Neuronal stem cell (in vitro differentiated cells): Measurements from ENCODE around the gene CAMK2B.
A peak's percentile ranks its signal among the peaks of the same experiment; 100 is the strongest.

Source experiments
- DNase-seq: peaks from one replicate; pipeline ENCODE4 v3.0.0-alpha.2; 2013; ENCODE audit warnings: low spot score
- H2AFZ ChIP-seq: one replicate; pipeline ENCODE4 v1.6.1; 2013; ENCODE audit warnings: mild to moderate bottlenecking, low read length, inconsistent platforms
- H2AK5ac ChIP-seq: 2 replicates; pipeline ENCODE4 v1.6.1; 2013; ENCODE audit warnings: low read depth, mild to moderate bottlenecking, inconsistent platforms, low read length, moderate library complexity, mixed read lengths
- H2BK120ac ChIP-seq: 2 replicates; pipeline ENCODE4 v1.6.1; 2013; ENCODE audit warnings: low read depth, mild to moderate bottlenecking, inconsistent platforms, low read length, moderate library complexity, mixed read lengths
- H2BK12ac ChIP-seq: one replicate; pipeline ENCODE4 v1.6.1; 2013; ENCODE audit warnings: low read length, inconsistent platforms
- H2BK15ac ChIP-seq: 2 replicates; pipeline ENCODE4 v1.6.1; 2013; ENCODE audit warnings: mild to moderate bottlenecking, low read length, inconsistent platforms, mixed read lengths
- H2BK5ac ChIP-seq: one replicate; pipeline ENCODE4 v1.6.1; 2013; ENCODE audit warnings: inconsistent platforms, mild to moderate bottlenecking, low read length, moderate library complexity
- H3K14ac ChIP-seq: one replicate; pipeline ENCODE4 v1.6.1; 2013; ENCODE audit warnings: low read length, inconsistent platforms
- H3K18ac ChIP-seq: 2 replicates; pipeline ENCODE4 v1.6.1; 2013; ENCODE audit warnings: low read length, inconsistent platforms
- H3K23ac ChIP-seq: 2 replicates; pipeline ENCODE4 v1.6.1; 2013; ENCODE audit warnings: low read depth, mild to moderate bottlenecking, mixed read lengths, low read length, inconsistent platforms; ENCODE audit not compliant: poor library complexity
- H3K27ac ChIP-seq: replicated peaks from 3 replicates; pipeline ENCODE4 v1.5.1; 2013; ENCODE audit warnings: low read length, inconsistent platforms
- H3K27me3 ChIP-seq, 3 experiments: 2 replicates each; pipeline ENCODE4 v1.6.1; 2013; ENCODE audit warnings: low read length in 3 of 3, mild to moderate bottlenecking in 2 of 3, inconsistent platforms in 1 of 3, low read depth in 1 of 3, mixed read lengths in 1 of 3, moderate library complexity in 1 of 3; ENCODE audit not compliant: control insufficient read depth in 3 of 3, insufficient read depth in 3 of 3
- H3K36me3 ChIP-seq, 2 donors: replicated peaks in 1 of 2; 2 replicates each; pipeline ENCODE4 v1.6.1; 2013; ENCODE audit warnings: low read length in 2 of 2; ENCODE audit not compliant: control insufficient read depth in 2 of 2, insufficient read depth in 2 of 2
- H3K4ac ChIP-seq: 2 replicates; pipeline ENCODE4 v1.6.1; 2013; ENCODE audit warnings: inconsistent platforms, mild to moderate bottlenecking, low read length, moderate library complexity
- H3K4me1 ChIP-seq, 2 donors: 1 replicate in 1 of 2; 2 replicates in 1 of 2; pipeline ENCODE4 v1.6.1; 2013; ENCODE audit warnings: low read length in 2 of 2, low read depth in 1 of 2; ENCODE audit not compliant: control insufficient read depth in 2 of 2, insufficient read depth in 1 of 2
- H3K4me2 ChIP-seq: one replicate; pipeline ENCODE4 v1.6.1; 2013; ENCODE audit warnings: mild to moderate bottlenecking, low read length, inconsistent platforms; ENCODE audit not compliant: insufficient read depth, poor library complexity, severe bottlenecking
- H3K4me3 ChIP-seq, 2 donors: 2 replicates each; pipeline ENCODE4 v1.5.1; 2013; ENCODE audit warnings: low read length in 2 of 2, mild to moderate bottlenecking in 2 of 2, inconsistent platforms in 1 of 2, moderate library complexity in 1 of 2
- H3K79me1 ChIP-seq: one replicate; pipeline ENCODE4 v1.6.1; 2013; ENCODE audit warnings: low read depth, mild to moderate bottlenecking, inconsistent platforms, low read length, moderate library complexity
- H3K9ac ChIP-seq: one replicate; pipeline ENCODE4 v1.6.1; 2013; ENCODE audit warnings: mild to moderate bottlenecking, low read depth, low read length, inconsistent platforms; ENCODE audit not compliant: poor library complexity
- H3K9me3 ChIP-seq, 2 donors: replicated peaks in 1 of 2; 2 replicates each; pipeline versions ENCODE3 to v1.6.1; 2013; ENCODE audit warnings: low read length in 2 of 2, mild to moderate bottlenecking in 2 of 2, inconsistent platforms in 1 of 2, low read depth in 1 of 2, mixed read lengths in 1 of 2, moderate library complexity in 1 of 2; ENCODE audit not compliant: control insufficient read depth in 2 of 2, insufficient read depth in 1 of 2
- H4K8ac ChIP-seq: one replicate; pipeline ENCODE4 v1.6.1; 2013; ENCODE audit warnings: low read depth, mild to moderate bottlenecking, inconsistent platforms, low read length, moderate library complexity
- H4K91ac ChIP-seq: one replicate; pipeline ENCODE4 v1.6.1; 2013; ENCODE audit warnings: low read length, low read depth, mild to moderate bottlenecking, inconsistent platforms; ENCODE audit not compliant: poor library complexity
- WGBS, 2 donors: extraction: QIAGEN DNeasy Blood & Tissue Kit; methylation state at CpG; one replicate each; pipeline ENCODE4 v1.1.7; 2013; ENCODE audit warnings: missing lambda C conversion rate in 2 of 2, mixed read lengths in 1 of 2; ENCODE audit not compliant: insufficient read length in 2 of 2, insufficient replicate concordance in 1 of 2; ENCODE audit errors: extremely low coverage in 2 of 2; 5-methylcytosine and 5-hydroxymethylcytosine counted together

CAMK2B gene

GRCh38 chr7:44180631-44181030, 144.8 kb downstream of the CAMK2B start:
- no peak overlapping the region for H3K18ac ChIP-seq
- no peak overlapping the region for H3K27ac ChIP-seq
- peaks cover 7 to 14% of the 10 kb centered on the region in 2 donors for H3K4me1 ChIP-seq
- H4K8ac ChIP-seq: no peak overlapping the region
- H3K9me3 ChIP-seq: peaks cover 6% of the 10 kb centered on the region in 2 donors
- no peak overlapping the region for H2AFZ ChIP-seq
- no peak overlapping the region for H2BK120ac ChIP-seq
- H3K23ac ChIP-seq: no peak overlapping the region
- H2BK12ac ChIP-seq: no peak overlapping the region
- H2BK5ac ChIP-seq: no peak overlapping the region
- H3K4me2 ChIP-seq: no peak overlapping the region
- peaks cover 0 to 35% (median 0%) of the 10 kb centered on the region in 3 experiments for H3K27me3 ChIP-seq
- WGBS, 2 donors: no CpG with 5 or more reads among the region's 3 CpGs
- no peak overlapping the region for H2BK15ac ChIP-seq
- H2AK5ac ChIP-seq: no peak overlapping the region
- H3K9ac ChIP-seq: no peak overlapping the region
- no peak overlapping the region for H3K4ac ChIP-seq
- no peak overlapping the region for H3K14ac ChIP-seq
- no peak for DNase-seq
- H3K36me3 ChIP-seq: no peaks in the 10 kb centered on the region
- no peaks in the 10 kb centered on the region for H3K79me1 ChIP-seq
- no peak overlapping the region for H3K4me3 ChIP-seq
- H4K91ac ChIP-seq: no peak overlapping the region

- Histone ChIP-seq H3K27me3 (peaks cover 0 to 24% (median 0%) of the 10 kb centered on the region in 3 experiments), H3K4me1 (peaks cover 4 to 9% of the 10 kb centered on the region in 2 donors), H2AFZ (peak overlapping the region; percentile 37), H3K4ac (no peak overlapping the region), H3K18ac (peak overlapping the region; percentile 53), H3K79me1 (no peaks in the 10 kb centered on the region), H2BK120ac (no peak overlapping the region), H3K14ac (no peak overlapping the region), H3K9me3 (peaks cover 4 to 5% of the 10 kb centered on the region in 2 donors), H3K27ac (no peak overlapping the region), H2BK15ac (no peak overlapping the region), H3K4me3 (no peak overlapping the region), H3K9ac (no peak overlapping the region), H3K4me2 (no peak overlapping the region), H2BK5ac (no peak overlapping the region), H3K23ac (no peak overlapping the region), H4K91ac (no peak overlapping the region), H4K8ac (no peak overlapping the region), H2BK12ac (no peak overlapping the region), H2AK5ac (peak overlapping the region; percentile 36), H3K36me3 (no peaks in the 10 kb centered on the region)
- DNase-seq: no peak
- no CpG with 5 or more reads among the region's 4 CpGs for WGBS, 2 donors
Measured at GRCh38 chr7:44177570-44178131, 147.7 kb downstream of the CAMK2B start.

- H4K91ac ChIP-seq: no peak overlapping the region
- no peak overlapping the region for H4K8ac ChIP-seq
- no peak overlapping the region for H3K9ac ChIP-seq
- H3K79me1 ChIP-seq: no peaks in the 10 kb centered on the region
- DNase-seq: no peak
- no peak overlapping the region for H3K4me2 ChIP-seq
- no peak overlapping the region for H3K4ac ChIP-seq
- no peak overlapping the region for H3K14ac ChIP-seq
- H3K36me3 ChIP-seq: no peaks in the 10 kb centered on the region
- H2AFZ ChIP-seq: no peak overlapping the region
- no peak overlapping the region for H2BK15ac ChIP-seq
- no peak overlapping the region for H3K4me3 ChIP-seq
- no peak overlapping the region for H2BK5ac ChIP-seq
- H3K4me1 ChIP-seq: peaks cover 4 to 9% of the 10 kb centered on the region in 2 donors
- no peak overlapping the region for H2AK5ac ChIP-seq
- H2BK120ac ChIP-seq: no peak overlapping the region
- no peak overlapping the region for H3K23ac ChIP-seq
- H3K18ac ChIP-seq: no peak overlapping the region
- WGBS, 2 donors: no CpG with 5 or more reads among the region's 7 CpGs
- H2BK12ac ChIP-seq: no peak overlapping the region
- peaks cover 0 to 13% (median 0%) of the 10 kb centered on the region in 3 experiments for H3K27me3 ChIP-seq
- H3K27ac ChIP-seq: no peak overlapping the region
- H3K9me3 ChIP-seq: peaks cover 0 to 2% of the 10 kb centered on the region in 2 donors
Measured at GRCh38 chr7:44176486-44176885, 148.9 kb downstream of the CAMK2B start.

- Histone ChIP-seq H3K4me3 (no peak overlapping the region), H3K27ac (no peak overlapping the region), H3K27me3 (peaks cover 0 to 7% (median 0%) of the 10 kb centered on the region in 3 experiments), H3K18ac (no peak overlapping the region), H3K9ac (no peak overlapping the region), H3K4ac (no peak overlapping the region), H3K14ac (no peak overlapping the region), H3K36me3 (no peaks in the 10 kb centered on the region), H2BK12ac (no peak overlapping the region), H3K79me1 (no peaks in the 10 kb centered on the region), H2BK5ac (no peak overlapping the region), H2BK120ac (no peak overlapping the region), H2AFZ (no peak overlapping the region), H3K9me3 (peaks cover 0 to 2% of the 10 kb centered on the region in 2 donors), H2AK5ac (no peak overlapping the region), H3K4me2 (no peak overlapping the region), H2BK15ac (no peak overlapping the region), H3K4me1 (peaks cover 4 to 9% of the 10 kb centered on the region in 2 donors), H4K8ac (no peak overlapping the region), H3K23ac (no peak overlapping the region), H4K91ac (no peak overlapping the region)
- WGBS, 2 donors: no CpG with 5 or more reads among the region's 3 CpGs
- no peak for DNase-seq
Measured at GRCh38 chr7:44175730-44176129, 149.7 kb downstream of the CAMK2B start.
